ENCODE data around the gene ADGRF1. TPM values are rescaled to one million over a fixed set of nuclear protein-coding genes. Genes with fewer than 3 reads are reported as not detected.
A peak's percentile ranks its signal among the peaks of the same experiment; 100 is the strongest.

The ADGRF1 gene
- total RNA-seq, 1 donor from 2014 or later: not detected

DNA sequence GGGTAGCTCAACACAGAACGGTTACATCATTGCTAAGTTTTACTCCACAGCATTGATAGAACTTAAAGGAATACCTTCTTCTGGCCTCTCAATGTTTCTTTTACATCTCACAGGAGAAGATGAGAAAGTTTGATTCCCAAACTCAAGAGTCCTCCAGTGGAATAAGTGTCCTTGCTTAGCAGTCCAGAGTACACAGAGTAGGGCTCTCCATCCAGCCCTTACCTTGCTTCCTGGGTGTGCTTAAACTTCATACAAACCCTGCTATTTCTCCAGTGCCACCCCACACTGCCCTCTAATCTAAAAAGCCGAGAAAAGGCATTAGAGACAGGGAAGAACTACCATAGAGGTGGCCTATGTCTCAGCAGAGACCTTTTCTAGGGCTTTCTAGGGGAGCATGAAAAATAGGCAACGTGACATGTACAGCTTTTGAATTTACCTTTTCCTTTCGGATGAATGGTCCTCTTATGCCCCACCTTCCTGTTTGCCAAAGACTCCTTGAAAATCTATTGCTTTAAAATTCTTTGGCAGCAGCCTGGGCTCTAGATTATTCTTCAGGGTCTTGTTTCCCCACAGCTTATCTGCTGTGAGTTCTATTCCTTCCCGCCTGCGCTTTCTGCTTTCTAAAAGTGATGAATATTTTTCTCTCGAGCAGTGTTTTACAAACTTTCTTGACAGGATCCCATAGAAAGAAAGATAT is 12.1 kb downstream of the ADGRF1 start:
- ATAC-seq (no peak), DNase-seq (ENCODE audit: missing footprints) (no peak)
- intact Hi-C loops (cut with DNase I): no loop called here

GRCh38 chr6:47028835-47029360 is 13.2 kb downstream of the ADGRF1 start:
- intact Hi-C loops (cut with DNase I): no loop called here
- DNase-seq (ENCODE audit: missing footprints) (no peak), ATAC-seq (no peak)

- DNase-seq (ENCODE audit: missing footprints) (no peak), ATAC-seq (no peak)
- intact Hi-C loops (cut with DNase I): no loop called here
Measured at GRCh38 chr6:47027315-47027714, 14.8 kb downstream of the ADGRF1 start.

DNA sequence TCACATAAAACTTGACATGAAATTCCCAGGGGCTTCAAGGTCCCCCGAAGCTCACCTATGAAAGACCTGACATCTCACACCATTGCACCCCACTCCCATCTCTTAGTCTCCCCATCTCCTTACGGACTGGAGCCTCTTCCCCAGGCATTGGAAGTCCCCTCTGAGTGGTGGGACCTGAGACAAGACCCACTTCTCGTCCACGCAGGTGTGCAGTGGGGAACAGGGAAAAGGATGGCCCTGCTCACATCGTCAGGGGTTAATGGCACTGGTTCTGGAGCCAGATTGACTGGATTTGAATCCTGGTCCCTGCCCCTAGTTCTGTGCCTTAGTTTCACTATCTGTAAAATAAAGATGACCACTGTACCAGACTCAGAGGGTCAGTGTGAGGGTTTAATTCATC is 15.5 kb downstream of the ADGRF1 start:
- intact Hi-C loops (cut with DNase I): no loop called here
- ATAC-seq (no peak), DNase-seq (ENCODE audit: missing footprints) (no peak)

- DNase-seq (ENCODE audit: missing footprints) (no peak), ATAC-seq (no peak)
- intact Hi-C loops (cut with DNase I): no loop called here
Measured at GRCh38 chr6:47023573-47023972, 18.6 kb downstream of the ADGRF1 start.

- intact Hi-C loops (cut with DNase I): no loop called here
- no peak for ATAC-seq
- no peak for DNase-seq (ENCODE audit: missing footprints)
Measured at GRCh38 chr6:47022191-47022590, 19.9 kb downstream of the ADGRF1 start.

- intact Hi-C loops (cut with DNase I): no loop called here
- DNase-seq (ENCODE audit: missing footprints) (no peak), ATAC-seq (no peak)
Measured at GRCh38 chr6:47019941-47020340, 22.2 kb downstream of the ADGRF1 start.

- DNase-seq (ENCODE audit: missing footprints) (no peak), ATAC-seq (no peak)
- intact Hi-C loops (cut with DNase I): no loop called here
Measured at GRCh38 chr6:47016909-47017308, 25.2 kb downstream of the ADGRF1 start.

GRCh38 chr6:47016261-47016660 is 25.9 kb downstream of the ADGRF1 start:
- ATAC-seq: no peak
- no peak for DNase-seq (ENCODE audit: missing footprints)
- intact Hi-C loops (cut with DNase I): no loop called here

DNA sequence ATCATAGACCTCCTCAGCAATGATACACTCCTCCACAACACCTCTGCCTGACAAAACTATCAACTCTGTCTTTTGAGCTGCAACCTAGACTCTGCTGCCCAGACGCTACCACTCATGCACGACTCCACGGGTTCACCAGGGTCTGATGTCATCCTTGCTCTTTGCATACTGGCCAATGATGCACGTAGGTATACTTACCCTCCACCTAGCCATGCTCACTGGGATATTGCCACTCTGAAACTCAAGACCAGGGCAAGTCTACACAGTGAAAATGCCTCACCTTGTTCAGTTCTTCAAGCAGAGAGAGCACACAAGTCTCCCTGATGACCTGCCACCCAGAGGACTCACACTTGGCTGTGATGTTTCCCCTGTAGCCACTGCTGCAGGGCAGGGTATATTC is 27.7 kb downstream of the ADGRF1 start:
- ATAC-seq (no peak), DNase-seq (ENCODE audit: missing footprints) (no peak)
- intact Hi-C loops (cut with DNase I): no loop called here

- no peak for DNase-seq (ENCODE audit: missing footprints)
- intact Hi-C loops (cut with DNase I): loop anchor here (5.0 kb wide), 1 partner anchor 38 kb away; no protein-coding TSS in a partner anchor
- ATAC-seq: peak; percentile 42
Measured at GRCh38 chr6:47009583-47009982, 32.5 kb downstream of the ADGRF1 start.

GRCh38 chr6:47008397-47008763 is 33.8 kb downstream of the ADGRF1 start:
- ATAC-seq (no peak), DNase-seq (ENCODE audit: missing footprints) (no peak)
- intact Hi-C loops (cut with DNase I): loop anchor here (5.0 kb wide), 1 partner anchor 39 kb away; no protein-coding TSS in a partner anchor

- no peak for DNase-seq (ENCODE audit: missing footprints)
Measured at GRCh38 chr6:47007657-47008396, 34.3 kb downstream of the ADGRF1 start.

DNA sequence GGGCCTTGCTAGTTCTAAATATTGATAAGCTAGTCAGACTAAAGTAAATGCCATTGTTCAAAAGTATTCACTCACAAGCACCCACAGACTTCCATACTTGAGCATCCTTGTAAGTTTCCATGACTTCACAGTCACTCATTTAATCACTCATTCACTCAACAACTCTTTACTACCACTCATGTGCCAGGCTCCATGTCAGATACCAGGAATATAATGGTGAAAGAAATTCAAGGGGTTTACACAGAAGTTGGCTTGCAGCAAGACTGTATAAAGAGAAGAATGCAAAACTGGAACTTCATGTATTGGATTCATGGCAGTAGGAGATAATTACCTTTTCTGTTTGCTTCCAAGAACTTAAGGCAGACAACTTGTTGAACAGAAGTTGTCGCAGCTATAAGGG is 36.6 kb downstream of the ADGRF1 start:
- ATAC-seq (no peak), DNase-seq (ENCODE audit: missing footprints) (no peak)
- intact Hi-C loops (cut with DNase I): loop anchor here (5.0 kb wide), 1 partner anchor 42 kb away; no protein-coding TSS in a partner anchor

More at GRCh38 chr6:47007657-47008396, 34.3 kb downstream of the ADGRF1 start:
- no peak for ATAC-seq
- intact Hi-C loops (cut with DNase I): loop anchor here (5.0 kb wide), 1 partner anchor 39 kb away; no protein-coding TSS in a partner anchor

- ATAC-seq: no peak
- intact Hi-C loops (cut with DNase I): no loop called here
- no peak for DNase-seq (ENCODE audit: missing footprints)
Measured at GRCh38 chr6:47004463-47004862, 37.7 kb downstream of the ADGRF1 start.

DNA sequence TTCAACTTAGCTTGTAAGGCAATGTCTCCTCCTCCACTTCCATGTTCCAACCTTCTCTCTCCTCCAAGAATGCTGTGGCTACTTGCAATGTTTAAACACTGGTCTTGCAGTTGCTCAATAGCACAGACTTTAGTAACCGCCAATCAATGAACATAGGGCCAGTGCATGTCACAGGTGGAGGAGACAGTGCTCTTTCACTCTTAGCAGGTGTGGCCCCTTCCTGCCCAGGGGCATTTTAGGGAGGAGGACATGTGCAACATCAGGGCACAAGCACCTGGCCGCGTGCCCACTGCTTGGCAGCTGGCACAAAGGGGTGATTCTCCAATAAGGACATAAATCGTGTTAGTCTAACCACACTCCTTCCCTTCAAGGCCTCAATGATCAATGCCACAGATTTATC is 41.3 kb downstream of the ADGRF1 start:
- DNase-seq (ENCODE audit: missing footprints) (no peak), ATAC-seq (no peak)
- intact Hi-C loops (cut with DNase I): no loop called here

GRCh38 chr6:46998436-46999017 is 43.6 kb downstream of the ADGRF1 start:
- intact Hi-C loops (cut with DNase I): no loop called here
- DNase-seq (ENCODE audit: missing footprints) (no peak), ATAC-seq (no peak)

- intact Hi-C loops (cut with DNase I): no loop called here
- ATAC-seq (no peak), DNase-seq (ENCODE audit: missing footprints) (no peak)
Measured at GRCh38 chr6:46997646-46998045, 44.5 kb downstream of the ADGRF1 start.

DNA sequence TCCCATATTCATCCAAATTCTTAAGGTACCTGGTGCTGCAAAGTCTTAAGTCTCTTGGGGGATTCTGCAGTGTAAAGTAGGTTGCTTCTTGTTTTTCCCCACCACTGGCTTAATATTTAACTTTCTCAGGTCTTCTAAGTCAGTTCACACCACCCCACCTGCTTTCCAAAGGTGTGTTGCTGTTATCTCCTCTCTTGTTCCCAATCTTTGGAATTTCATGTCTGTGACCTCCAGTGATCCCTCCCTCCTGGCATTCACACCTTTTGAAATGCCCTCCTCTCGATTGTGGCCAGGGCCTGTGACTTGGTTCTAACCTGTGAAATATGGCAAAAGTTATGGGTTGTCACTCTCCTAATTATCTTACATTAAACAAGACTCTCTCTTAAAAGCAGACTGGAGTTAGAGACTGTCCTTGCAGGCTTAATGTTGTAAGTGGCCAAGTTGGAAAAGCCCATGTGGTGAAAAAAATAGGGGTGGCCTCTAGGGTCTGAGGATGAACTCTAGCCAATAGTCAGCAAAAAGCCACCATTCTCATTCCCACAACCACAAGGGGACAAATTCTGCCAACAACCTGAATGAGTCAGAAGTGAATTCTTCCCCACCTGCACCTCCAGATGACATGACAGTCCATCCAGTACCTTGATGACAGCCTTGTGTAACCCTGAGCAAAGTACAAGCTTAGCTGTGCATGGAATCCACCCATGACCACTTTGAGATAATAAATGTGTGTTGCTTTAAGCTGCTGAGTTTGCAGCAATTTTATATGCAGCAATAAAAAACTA is 45.1 kb downstream of the ADGRF1 start:
- ATAC-seq (no peak), DNase-seq (ENCODE audit: missing footprints) (no peak)
- intact Hi-C loops (cut with DNase I): no loop called here
